ENCODE measurements around the gene SLC4A9. TPM values are rescaled to one million over a fixed set of nuclear protein-coding genes. Genes with fewer than 3 reads are reported as not detected.

The SLC4A9 gene
- total and polyA plus RNA-seq, 2 experiments from 2014 or later: not detected

DNA sequence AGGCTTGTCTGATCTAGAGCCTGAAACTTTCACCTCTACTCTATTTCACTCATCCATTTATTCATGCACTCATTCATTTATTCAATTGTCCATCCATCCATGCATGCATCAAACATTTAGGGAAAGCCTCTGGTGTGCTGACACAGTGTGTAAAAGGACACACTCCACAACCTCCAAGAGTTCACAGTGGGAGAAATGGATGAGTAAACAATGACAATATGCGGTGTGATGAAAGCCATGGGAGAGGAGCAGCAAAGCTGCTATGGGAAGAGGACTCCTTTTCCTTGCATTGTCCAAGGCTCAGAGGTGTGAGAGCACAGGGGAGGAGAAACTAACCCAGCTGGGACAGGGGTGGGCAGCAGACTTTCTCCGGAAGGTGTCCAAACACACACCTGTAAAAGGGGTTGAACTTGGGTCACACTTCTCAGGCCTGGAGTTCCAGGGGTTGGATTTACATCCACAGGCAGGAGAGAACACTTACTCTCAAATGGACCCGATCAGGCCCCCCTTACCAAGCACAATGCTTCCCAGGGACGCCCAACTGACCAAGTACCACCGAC lies 35.9 kb upstream of the SLC4A9 start:
- peaks cover 16% of the 10 kb centered on the region for H3K4me1 ChIP-seq (ENCODE audit: low read depth)
- H3K4me3 ChIP-seq: no peak overlapping the region
- no peaks in the 10 kb centered on the region for H3K36me3 ChIP-seq
- H3K9me3 ChIP-seq (ENCODE audit: low read depth): no peaks in the 10 kb centered on the region
- no peak for DNase-seq (ENCODE audit: low read depth in 1 of 2, low spot score in 1 of 2)
- H3K27me3 ChIP-seq: no peaks in the 10 kb centered on the region
- TF ChIP-seq, protein P1, sequence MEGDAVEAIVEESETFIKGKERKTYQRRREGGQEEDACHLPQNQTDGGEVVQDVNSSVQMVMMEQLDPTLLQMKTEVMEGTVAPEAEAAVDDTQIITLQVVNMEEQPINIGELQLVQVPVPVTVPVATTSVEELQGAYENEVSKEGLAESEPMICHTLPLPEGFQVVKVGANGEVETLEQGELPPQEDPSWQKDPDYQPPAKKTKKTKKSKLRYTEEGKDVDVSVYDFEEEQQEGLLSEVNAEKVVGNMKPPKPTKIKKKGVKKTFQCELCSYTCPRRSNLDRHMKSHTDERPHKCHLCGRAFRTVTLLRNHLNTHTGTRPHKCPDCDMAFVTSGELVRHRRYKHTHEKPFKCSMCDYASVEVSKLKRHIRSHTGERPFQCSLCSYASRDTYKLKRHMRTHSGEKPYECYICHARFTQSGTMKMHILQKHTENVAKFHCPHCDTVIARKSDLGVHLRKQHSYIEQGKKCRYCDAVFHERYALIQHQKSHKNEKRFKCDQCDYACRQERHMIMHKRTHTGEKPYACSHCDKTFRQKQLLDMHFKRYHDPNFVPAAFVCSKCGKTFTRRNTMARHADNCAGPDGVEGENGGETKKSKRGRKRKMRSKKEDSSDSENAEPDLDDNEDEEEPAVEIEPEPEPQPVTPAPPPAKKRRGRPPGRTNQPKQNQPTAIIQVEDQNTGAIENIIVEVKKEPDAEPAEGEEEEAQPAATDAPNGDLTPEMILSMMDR (IDR thresholded peaks at IDR 0.05; ENCODE audit: low read depth, low read length): no peak
- no peak overlapping the region for H3K27ac ChIP-seq

DNA sequence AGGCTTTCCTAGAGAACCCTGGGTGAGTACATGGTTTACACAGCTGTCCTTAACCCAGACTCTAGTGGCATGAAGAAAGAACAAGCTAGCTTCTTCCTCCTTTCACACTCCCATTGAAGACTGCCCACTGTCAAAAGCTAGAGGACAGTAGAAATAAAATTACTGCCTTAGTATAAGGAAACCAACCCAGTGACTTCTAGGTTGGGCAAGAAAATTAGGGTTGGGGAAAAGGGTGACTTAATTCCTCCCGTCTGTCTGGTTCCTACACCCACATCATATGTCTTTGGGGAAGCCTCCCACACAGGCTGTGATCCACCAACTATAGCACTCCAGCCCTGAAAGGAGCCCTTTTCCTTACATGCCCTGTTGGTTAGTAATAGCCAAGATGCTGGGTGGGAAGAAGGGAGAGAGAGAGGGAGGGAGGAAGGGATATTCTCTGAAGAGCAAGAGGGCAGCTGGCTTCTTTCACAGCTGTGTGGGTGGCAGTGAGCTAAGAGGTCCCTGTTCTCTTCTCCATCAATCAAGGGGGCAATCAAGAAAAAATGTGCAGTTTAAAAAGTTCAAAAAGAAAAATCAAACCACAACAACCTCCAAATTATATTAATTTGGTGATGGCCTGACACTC lies 35.3 kb upstream of the SLC4A9 start:
- H3K36me3 ChIP-seq: no peaks in the 10 kb centered on the region
- TF ChIP-seq, protein P1 (IDR thresholded peaks at IDR 0.05; ENCODE audit: low read depth, low read length): no peak
- no peak overlapping the region for H3K27ac ChIP-seq

DNA sequence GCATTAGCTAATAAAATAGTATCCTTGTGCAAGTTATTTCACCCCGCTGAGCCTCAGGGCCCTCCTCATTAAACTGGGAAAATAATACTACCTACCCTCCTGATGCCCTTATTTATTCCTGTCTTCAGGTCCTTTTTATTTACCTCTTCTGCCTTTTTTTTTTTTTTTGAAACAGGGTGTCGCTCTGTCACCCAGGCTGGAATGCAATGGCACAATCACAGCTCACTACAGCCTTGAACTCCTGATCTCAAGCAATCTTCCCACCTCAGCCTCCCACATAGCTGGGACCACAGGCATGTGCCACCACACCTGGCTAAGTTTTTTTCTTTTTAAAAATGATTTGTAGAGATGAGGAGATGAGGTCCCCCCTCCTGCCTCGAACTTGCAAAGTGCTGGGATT lies 34.5 kb upstream of the SLC4A9 start:
- Histone ChIP-seq H3K4me3 (no peak overlapping the region), H3K4me1 (ENCODE audit: low read depth) (peaks cover 16% of the 10 kb centered on the region), H3K36me3 (no peaks in the 10 kb centered on the region), H3K9me3 (ENCODE audit: low read depth) (no peaks in the 10 kb centered on the region), H3K27ac (no peak overlapping the region), H3K27me3 (no peaks in the 10 kb centered on the region)
- TF ChIP-seq, protein P1 (IDR thresholded peaks at IDR 0.05; ENCODE audit: low read depth, low read length): no peak
- DNase-seq (ENCODE audit: low read depth in 1 of 2, low spot score in 1 of 2): no peak

More for the DNA sequence above, 35.3 kb upstream of the SLC4A9 start:
- Histone ChIP-seq H3K9me3 (ENCODE audit: low read depth) (no peaks in the 10 kb centered on the region), H3K4me1 (ENCODE audit: low read depth) (peaks cover 16% of the 10 kb centered on the region), H3K4me3 (no peak overlapping the region), H3K27me3 (no peaks in the 10 kb centered on the region)
- DNase-seq (ENCODE audit: low read depth in 1 of 2, low spot score in 1 of 2): peak in 1 of 2 donors; percentile 82

DNA sequence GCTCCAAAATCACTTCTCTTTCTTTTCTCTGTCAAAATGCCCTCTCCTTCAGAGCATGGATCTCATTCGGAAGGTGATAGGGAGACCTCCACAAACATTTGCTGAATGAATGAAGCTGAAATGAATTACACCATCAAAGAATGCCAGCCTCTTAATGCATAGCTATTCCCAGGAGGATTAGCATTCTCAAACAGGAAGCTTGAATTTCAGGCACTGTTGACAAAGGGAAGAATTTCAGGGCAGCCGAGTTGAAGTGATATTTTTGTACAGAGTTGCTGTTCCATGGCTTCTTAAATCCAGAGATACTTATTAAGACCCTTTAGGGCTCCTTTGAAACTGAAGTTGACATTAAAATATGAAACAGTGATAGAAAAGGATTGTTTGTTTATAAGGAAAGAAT lies 32.4 kb upstream of the SLC4A9 start:
- Histone ChIP-seq H3K27me3 (no peaks in the 10 kb centered on the region), H3K4me3 (no peak overlapping the region), H3K36me3 (no peaks in the 10 kb centered on the region), H3K27ac (peak overlapping the region; percentile 64), H3K9me3 (ENCODE audit: low read depth) (no peaks in the 10 kb centered on the region), H3K4me1 (ENCODE audit: low read depth) (peaks cover 16% of the 10 kb centered on the region)
- TF ChIP-seq, protein P1 (IDR thresholded peaks at IDR 0.05; ENCODE audit: low read depth, low read length): no peak
- DNase-seq (ENCODE audit: low read depth in 1 of 2, low spot score in 1 of 2): peak in 1 of 2 donors; percentile 75

DNA sequence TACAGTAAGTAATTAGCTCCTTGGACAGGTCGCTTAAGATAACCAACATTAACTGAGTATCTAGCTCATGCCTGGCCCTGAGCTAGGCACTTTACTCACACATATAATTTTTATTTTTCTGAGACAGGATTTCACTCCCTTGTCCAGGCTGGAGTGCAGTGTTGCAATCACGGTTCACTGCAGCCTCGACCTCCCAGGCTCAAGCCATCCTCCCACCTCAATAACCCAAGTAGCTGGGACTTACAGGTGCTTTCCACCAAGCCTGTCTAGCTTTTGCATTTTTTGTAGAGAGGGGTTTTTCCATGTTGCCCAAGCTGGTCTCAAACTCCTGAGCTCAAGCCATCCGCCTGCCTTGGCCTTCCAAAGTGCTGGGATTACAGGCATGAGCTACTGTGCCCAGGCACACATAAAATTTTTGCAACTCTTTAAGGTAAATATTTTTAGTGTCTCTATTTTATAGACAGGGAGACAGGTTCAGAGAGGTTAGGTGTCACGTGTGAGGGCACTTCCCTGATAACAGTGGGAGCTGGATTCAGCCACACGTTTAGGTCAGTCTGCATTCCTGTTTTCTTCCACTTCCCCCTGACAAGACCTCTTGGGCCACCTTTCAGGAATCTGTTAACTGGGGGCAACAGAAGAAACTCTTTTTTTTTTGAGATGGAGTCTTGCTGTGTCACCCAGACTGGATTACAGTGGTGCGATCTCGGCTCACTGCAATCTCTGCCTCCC lies 31.8 kb upstream of the SLC4A9 start:
- Histone ChIP-seq H3K4me1 (ENCODE audit: low read depth) (peaks cover 15% of the 10 kb centered on the region), H3K27me3 (no peaks in the 10 kb centered on the region), H3K36me3 (no peaks in the 10 kb centered on the region), H3K4me3 (no peak overlapping the region), H3K9me3 (ENCODE audit: low read depth) (no peaks in the 10 kb centered on the region), H3K27ac (peak overlapping the region; percentile 64)
- TF ChIP-seq, protein P1 (IDR thresholded peaks at IDR 0.05; ENCODE audit: low read depth, low read length): no peak
- no peak for DNase-seq (ENCODE audit: low read depth in 1 of 2, low spot score in 1 of 2)

Measured in cardiac muscle cell (in vitro differentiated cells and primary cell).